HG03378 (cell line): Measurements from ENCODE around the gene RYR2.

Source experiments
- ATAC-seq: cut with Tn5 transposase; IDR thresholded peaks from one replicate; pipeline ENCODE4 v1.9.1; 2021; ENCODE audit warnings: mild to moderate bottlenecking, moderate library complexity; ENCODE audit not compliant: unreplicated experiment

RYR2 gene

GRCh38 chr1:237695878-237696277 lies 653.9 kb downstream of the RYR2 start:
- no peak for ATAC-seq

- ATAC-seq = no peak
Observed at GRCh38 chr1:237700181-237700580, 658.2 kb downstream of the RYR2 start.

DNA sequence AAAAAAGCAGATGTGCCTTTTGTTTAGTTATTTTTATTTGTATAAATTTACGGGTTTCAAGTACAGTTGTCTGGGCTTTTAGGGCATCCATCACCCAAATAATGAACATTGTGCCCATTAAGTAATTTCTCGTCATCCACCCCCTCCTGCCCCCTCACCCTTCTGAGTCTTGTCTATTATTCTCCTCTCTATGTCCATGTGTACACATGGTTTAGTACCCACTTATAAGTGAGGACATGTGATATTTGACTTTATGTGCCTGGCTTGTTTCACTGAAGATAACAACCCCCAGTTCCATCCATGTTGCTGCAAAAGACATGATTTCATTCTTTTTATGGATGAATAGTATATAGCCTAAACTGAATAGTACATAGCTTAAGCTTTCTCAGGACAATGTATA lies 659.5 kb downstream of the RYR2 start:
- no peak for ATAC-seq

DNA sequence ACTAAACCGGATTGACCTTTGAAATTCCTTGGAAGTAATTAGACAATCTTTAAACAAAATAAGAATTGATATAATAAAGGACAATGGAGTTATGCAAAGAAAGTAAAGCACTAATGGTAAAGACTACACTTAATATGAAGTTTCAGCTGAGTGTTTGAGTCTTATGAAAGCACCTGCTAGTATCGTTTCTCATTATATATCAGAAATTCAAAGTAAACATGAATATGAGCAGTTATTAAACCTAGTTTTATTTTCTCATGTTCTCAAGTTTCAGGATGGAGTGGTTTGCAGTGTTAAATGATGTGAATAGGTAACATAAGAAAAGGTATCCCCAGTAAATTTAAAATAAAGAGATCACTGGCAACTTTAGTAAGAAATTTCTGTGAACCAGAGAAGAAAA lies 660.2 kb downstream of the RYR2 start:
- no peak for ATAC-seq

DNA sequence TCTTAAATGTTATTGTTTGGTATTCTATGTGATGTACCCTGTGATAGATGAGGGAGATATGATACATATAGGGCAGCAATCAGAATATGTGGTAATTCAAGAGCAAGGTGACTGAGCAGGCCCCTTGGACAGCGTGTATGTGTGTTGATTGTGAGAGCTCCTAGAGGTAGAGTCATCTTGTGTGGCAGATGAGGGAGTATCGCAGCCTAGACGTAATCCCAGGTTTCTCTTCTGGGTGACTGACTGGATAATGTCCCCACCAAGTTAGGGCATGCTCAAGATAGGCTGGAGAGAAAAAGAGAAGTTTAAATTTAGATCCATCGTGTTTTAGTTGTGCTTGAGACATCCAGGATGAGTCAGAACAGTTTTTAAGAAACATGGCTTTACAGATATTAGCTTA lies 663.5 kb downstream of the RYR2 start:
- ATAC-seq = no peak

GRCh38 chr1:237709355-237709754 lies 667.4 kb downstream of the RYR2 start:
- ATAC-seq = no peak

DNA sequence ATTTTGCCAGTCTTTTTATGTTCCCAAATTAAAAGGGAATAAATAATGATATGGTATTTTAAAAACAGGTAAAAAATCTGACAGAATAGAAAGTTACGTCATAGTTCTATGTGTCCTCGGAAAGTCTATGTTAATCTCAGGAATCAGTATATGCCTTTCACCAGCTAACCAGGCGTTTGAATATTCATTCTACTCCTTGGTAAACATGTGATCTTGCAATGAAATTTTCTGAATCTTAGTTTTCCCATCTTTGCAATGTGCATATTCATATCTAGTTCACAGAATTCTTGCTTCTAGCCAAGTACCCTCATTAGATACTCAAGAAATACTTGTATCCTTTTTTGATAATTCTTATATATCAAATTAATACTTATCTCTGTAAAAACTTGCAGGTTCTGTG lies 669.3 kb downstream of the RYR2 start:
- no peak for ATAC-seq

DNA sequence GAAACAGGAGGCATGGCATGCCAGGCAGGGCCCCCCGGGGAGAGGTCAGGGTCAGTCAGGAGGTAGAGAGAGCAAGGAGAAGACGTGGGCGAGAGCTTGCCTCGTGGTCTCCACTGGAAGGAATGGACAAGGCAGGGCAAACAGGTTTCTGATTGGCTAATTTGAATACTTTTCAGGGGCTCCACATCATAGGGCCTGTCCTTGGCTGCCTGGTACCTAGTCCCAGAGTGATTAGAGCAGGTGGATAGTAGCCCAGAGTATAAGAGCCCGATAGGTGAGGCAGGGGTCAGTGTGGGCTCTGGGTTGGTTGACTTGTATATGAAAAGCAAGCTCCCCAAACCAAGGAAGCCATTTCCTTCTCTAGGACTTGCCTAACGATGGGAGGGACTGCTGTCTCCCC lies 670.1 kb downstream of the RYR2 start:
- ATAC-seq = no peak

GRCh38 chr1:237712586-237713157 lies 670.7 kb downstream of the RYR2 start:
- no peak for ATAC-seq

GRCh38 chr1:237713916-237714315 lies 671.9 kb downstream of the RYR2 start:
- no peak for ATAC-seq

GRCh38 chr1:237717106-237717505 lies 675.1 kb downstream of the RYR2 start:
- ATAC-seq = no peak

DNA sequence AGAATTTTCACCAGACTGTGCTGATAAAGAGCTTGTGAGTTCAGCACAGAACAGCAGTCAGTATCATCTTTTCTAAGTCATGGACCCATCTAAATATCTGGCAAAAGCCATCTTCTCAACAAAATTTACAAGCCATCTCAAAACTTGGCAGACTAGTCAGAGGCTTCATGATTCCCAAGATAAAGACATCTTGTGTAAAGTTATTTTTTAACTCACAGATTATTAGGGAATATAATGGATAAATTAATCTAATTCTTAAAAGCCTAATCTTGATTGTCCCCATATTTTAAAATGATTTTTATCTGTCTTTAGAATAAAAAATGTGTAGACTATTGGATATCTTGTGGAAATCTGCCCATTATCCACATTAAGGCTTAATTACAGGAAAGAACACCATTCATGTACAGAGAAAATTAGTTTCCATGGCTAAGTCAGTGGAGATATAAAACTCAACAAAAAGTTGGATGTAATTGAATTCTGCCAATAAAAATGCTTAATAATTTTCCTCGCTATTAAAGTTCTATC lies 688.9 kb downstream of the RYR2 start:
- no peak for ATAC-seq

GRCh38 chr1:237732657-237733056 lies 690.7 kb downstream of the RYR2 start:
- no peak for ATAC-seq

DNA sequence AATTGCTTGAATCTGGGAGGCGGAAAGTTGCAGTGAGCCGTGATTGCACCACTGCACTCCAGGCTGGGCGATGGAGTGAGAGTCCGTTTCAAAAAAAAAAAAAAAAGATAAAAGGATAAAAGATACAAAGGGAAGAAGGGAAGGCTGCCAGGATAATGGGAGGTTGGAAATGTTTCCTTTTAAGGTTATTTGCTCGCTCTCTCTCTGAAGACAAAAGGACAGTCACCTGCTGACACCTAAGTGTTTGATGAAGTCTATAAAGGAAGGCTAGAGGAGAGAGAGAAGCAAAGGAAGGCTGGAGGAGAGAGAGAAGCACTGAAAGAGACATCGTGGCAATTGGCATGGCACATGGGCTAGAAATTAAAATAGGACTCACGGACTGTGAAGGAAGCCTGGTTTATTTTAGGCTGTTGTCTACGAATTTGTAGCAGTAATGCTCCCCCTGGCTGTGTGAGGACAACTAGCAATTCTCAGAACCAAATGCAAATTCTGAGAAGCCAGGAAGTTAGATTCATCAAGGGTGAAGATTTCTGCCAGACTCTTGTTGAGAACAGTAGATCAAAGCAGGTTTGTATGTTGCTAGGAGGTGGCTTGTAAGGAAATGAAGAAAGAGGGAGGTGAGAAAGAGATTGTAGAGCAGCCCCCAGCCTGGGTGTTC lies 694.5 kb downstream of the RYR2 start:
- no peak for ATAC-seq

DNA sequence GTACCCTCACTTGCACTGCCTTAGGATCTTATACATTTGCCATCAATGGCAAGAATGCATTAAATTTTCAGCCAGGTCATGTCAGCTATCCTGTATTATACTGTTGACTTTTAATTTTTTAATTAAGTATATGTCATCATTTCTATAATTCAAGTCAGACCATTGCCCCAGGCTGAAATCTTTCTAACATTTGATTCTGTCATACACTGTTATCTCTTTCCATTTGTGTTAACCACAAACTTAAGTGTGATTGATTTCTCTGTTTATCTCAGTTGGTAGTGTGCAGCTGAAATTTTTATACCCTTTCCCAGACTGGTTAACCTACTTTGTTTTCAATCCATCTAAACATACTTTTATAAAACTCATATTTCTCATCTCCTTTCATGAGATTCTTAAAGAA lies 695.5 kb downstream of the RYR2 start:
- ATAC-seq = no peak

- no peak for ATAC-seq
Observed at GRCh38 chr1:237737938-237738610, 696.1 kb downstream of the RYR2 start.

- ATAC-seq = no peak
Observed at GRCh38 chr1:237740846-237741245, 698.9 kb downstream of the RYR2 start.

- ATAC-seq = no peak
Observed at GRCh38 chr1:237745545-237745944, 703.6 kb downstream of the RYR2 start.

DNA sequence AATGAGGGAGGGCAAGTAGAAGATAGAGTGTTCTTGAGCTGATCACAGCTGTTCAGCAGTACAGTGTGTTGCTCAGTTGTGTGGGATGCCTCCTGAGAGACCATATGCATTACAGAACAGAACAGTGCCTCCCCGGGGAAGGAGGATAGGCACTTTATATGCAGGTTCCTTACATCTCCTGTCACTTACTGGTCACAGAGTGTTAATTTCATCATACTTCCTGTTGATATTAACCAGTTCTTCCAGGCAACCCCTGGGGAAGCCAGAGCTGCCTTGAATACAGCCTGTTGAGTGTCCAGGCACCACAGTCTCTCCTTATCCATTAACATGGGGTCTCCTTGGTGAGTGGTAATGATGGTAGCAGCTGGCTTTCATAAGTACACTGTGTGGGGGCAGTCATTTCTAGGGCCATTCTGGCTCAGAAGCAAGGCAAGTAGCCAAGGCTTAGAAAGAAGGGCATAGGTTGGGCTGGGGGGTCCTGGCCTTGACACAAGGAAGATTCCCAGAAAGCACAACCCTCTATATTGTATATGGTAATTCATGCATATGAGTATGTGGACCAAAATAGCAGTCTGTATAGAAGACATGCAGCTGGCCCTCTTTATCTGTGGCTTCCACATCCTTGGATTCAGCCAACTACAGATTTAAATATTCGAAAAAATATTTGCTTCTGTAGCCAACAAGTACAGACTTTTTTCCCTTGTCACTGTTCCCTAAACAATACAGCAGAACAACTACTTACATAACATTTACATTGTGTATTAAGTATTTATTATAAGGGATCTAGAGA lies 706.4 kb downstream of the RYR2 start:
- ATAC-seq = no peak

GRCh38 chr1:237749122-237749521 lies 707.1 kb downstream of the RYR2 start:
- ATAC-seq = no peak

DNA sequence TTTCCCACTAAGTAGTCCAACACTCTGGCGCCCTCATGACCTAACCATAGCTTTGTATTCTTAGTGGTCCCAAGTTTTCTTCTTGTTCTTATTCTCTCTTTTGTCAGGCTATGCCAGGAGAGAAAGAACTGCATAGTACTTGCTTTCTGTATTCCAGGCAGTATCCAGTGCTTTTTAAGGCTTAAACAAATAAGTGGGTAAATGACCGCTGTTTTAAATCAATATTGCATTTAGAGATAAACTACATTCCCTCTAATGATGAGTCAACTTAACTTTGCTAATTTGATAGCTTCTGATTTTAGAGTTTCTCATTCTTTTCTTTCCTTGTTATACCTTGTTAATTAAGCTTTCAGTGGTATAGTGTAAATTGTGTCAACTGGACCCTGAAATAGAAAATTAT lies 709.1 kb downstream of the RYR2 start:
- no peak for ATAC-seq
